Measurements from ENCODE around the gene TPGS1.

TPGS1 gene

GRCh38 chr19:507286-508203, at the start of gene TPGS1:
Gene TPGS1 (plus strand): TSS chr19:507497. CDS start chr19:507507, 10 bp downstream.
- Mint-ChIP-seq H3K27ac (peak within 1 kb of the TSS; percentile 100), H3K4me1 (ENCODE audit: low read depth) (peaks cover 48% of the 10 kb centered on the region), H3K9me3 (no peaks in the 10 kb centered on the region), H3K27me3 (no peaks in the 10 kb centered on the region), H3K36me3 (ENCODE audit: low read depth) (no peaks in the 10 kb centered on the region), H3K4me3 (peak within 1 kb of the TSS; percentile 98)

GRCh38 chr19:457636-458035, 49.7 kb upstream of the TPGS1 start:
- Mint-ChIP-seq H3K27ac (no peak overlapping the region), H3K36me3 (ENCODE audit: low read depth) (no peaks in the 10 kb centered on the region), H3K4me3 (no peak overlapping the region), H3K27me3 (peaks cover 12% of the 10 kb centered on the region), H3K9me3 (no peaks in the 10 kb centered on the region), H3K4me1 (ENCODE audit: low read depth) (peaks cover 7% of the 10 kb centered on the region)

GRCh38 chr19:458091-459042, 48.9 kb upstream of the TPGS1 start:
- Mint-ChIP-seq H3K36me3 (ENCODE audit: low read depth) (no peaks in the 10 kb centered on the region), H3K9me3 (no peaks in the 10 kb centered on the region), H3K4me1 (ENCODE audit: low read depth) (peaks cover 7% of the 10 kb centered on the region), H3K4me3 (no peak overlapping the region), H3K27ac (no peak overlapping the region), H3K27me3 (peaks cover 14% of the 10 kb centered on the region)

GRCh38 chr19:459724-460511, 47.4 kb upstream of the TPGS1 start:
- H3K4me1 Mint-ChIP-seq (ENCODE audit: low read depth) = peaks cover 7% of the 10 kb centered on the region
- no peaks in the 10 kb centered on the region for H3K36me3 Mint-ChIP-seq (ENCODE audit: low read depth)
- peaks cover 14% of the 10 kb centered on the region for H3K27me3 Mint-ChIP-seq
- H3K4me3 Mint-ChIP-seq = peak overlapping the region; percentile 63
- H3K27ac Mint-ChIP-seq = no peak overlapping the region
- no peaks in the 10 kb centered on the region for H3K9me3 Mint-ChIP-seq

GRCh38 chr19:460877-461720, 46.2 kb upstream of the TPGS1 start, which contains the start of gene SHC2:
Gene SHC2 (minus strand): TSS chr19:461033. CDS start chr19:460996, 37 bp downstream.
- H3K27me3 Mint-ChIP-seq = peaks cover 14% of the 10 kb centered on the region
- H3K36me3 Mint-ChIP-seq (ENCODE audit: low read depth) = no peaks in the 10 kb centered on the region
- H3K9me3 Mint-ChIP-seq = no peaks in the 10 kb centered on the region
- peak within 1 kb of the TSS; percentile 63 for H3K4me3 Mint-ChIP-seq
- peaks cover 7% of the 10 kb centered on the region for H3K4me1 Mint-ChIP-seq (ENCODE audit: low read depth)
- H3K27ac Mint-ChIP-seq = no peak within 1 kb of the TSS

GRCh38 chr19:461721-462551, 45.4 kb upstream of the TPGS1 start:
- Mint-ChIP-seq H3K27ac (no peak overlapping the region), H3K27me3 (peaks cover 14% of the 10 kb centered on the region), H3K36me3 (ENCODE audit: low read depth) (no peaks in the 10 kb centered on the region), H3K9me3 (no peaks in the 10 kb centered on the region), H3K4me3 (peak overlapping the region; percentile 59), H3K4me1 (ENCODE audit: low read depth) (peaks cover 7% of the 10 kb centered on the region)

- Mint-ChIP-seq H3K36me3 (ENCODE audit: low read depth) (no peaks in the 10 kb centered on the region), H3K9me3 (no peaks in the 10 kb centered on the region), H3K27me3 (peaks cover 14% of the 10 kb centered on the region), H3K27ac (no peak overlapping the region), H3K4me1 (ENCODE audit: low read depth) (peaks cover 7% of the 10 kb centered on the region), H3K4me3 (no peak overlapping the region)
Observed at GRCh38 chr19:463483-464207, 43.7 kb upstream of the TPGS1 start.

- Mint-ChIP-seq H3K27me3 (peaks cover 14% of the 10 kb centered on the region), H3K4me3 (no peak overlapping the region), H3K36me3 (ENCODE audit: low read depth) (no peaks in the 10 kb centered on the region), H3K27ac (no peak overlapping the region), H3K9me3 (no peaks in the 10 kb centered on the region), H3K4me1 (ENCODE audit: low read depth) (peaks cover 7% of the 10 kb centered on the region)
Observed at GRCh38 chr19:464208-464545, 43.1 kb upstream of the TPGS1 start.

GRCh38 chr19:465056-465816, 42.1 kb upstream of the TPGS1 start:
- Mint-ChIP-seq H3K4me1 (ENCODE audit: low read depth) (peaks cover 3% of the 10 kb centered on the region), H3K27me3 (peaks cover 9% of the 10 kb centered on the region), H3K9me3 (no peaks in the 10 kb centered on the region), H3K36me3 (ENCODE audit: low read depth) (no peaks in the 10 kb centered on the region), H3K4me3 (no peak overlapping the region), H3K27ac (no peak overlapping the region)

GRCh38 chr19:467554-467953, 39.7 kb upstream of the TPGS1 start:
- no peaks in the 10 kb centered on the region for H3K4me1 Mint-ChIP-seq (ENCODE audit: low read depth)
- no peak overlapping the region for H3K27ac Mint-ChIP-seq
- no peak overlapping the region for H3K4me3 Mint-ChIP-seq
- no peaks in the 10 kb centered on the region for H3K9me3 Mint-ChIP-seq
- H3K27me3 Mint-ChIP-seq = peaks cover 3% of the 10 kb centered on the region
- H3K36me3 Mint-ChIP-seq (ENCODE audit: low read depth) = no peaks in the 10 kb centered on the region

- Mint-ChIP-seq H3K27me3 (no peaks in the 10 kb centered on the region), H3K27ac (no peak overlapping the region), H3K36me3 (ENCODE audit: low read depth) (no peaks in the 10 kb centered on the region)
Observed at GRCh38 chr19:468587-469256, 38.6 kb upstream of the TPGS1 start.

GRCh38 chr19:469833-470232, 37.5 kb upstream of the TPGS1 start:
- Mint-ChIP-seq H3K36me3 (ENCODE audit: low read depth) (no peaks in the 10 kb centered on the region), H3K9me3 (no peaks in the 10 kb centered on the region), H3K27ac (no peak overlapping the region), H3K4me1 (ENCODE audit: low read depth) (no peaks in the 10 kb centered on the region), H3K4me3 (no peak overlapping the region), H3K27me3 (no peaks in the 10 kb centered on the region)

More at GRCh38 chr19:468587-469256, 38.6 kb upstream of the TPGS1 start:
- H3K4me1 Mint-ChIP-seq (ENCODE audit: low read depth) = no peaks in the 10 kb centered on the region
- H3K9me3 Mint-ChIP-seq = no peaks in the 10 kb centered on the region
- H3K4me3 Mint-ChIP-seq = no peak overlapping the region

Data from stimulated activated naive CD8-positive, alpha-beta T cell treated with anti-CD3 and anti-CD28 coated beads, Interleukin-15, Interleukin-2, amounts not matched to agents 100 ng/mL and 50 ng/mL, for 24 hours (primary cell).